Adrenal gland (tissue), 5 donors: Measurements from ENCODE around the gene NAIF1.

Source experiments
- CTCF ChIP-seq, 6 experiments: fragments of 450-650 bp in 4 of 6; fragments of 200-600 bp in 2 of 6; sonication (generic) in 1 of 6; IDR thresholded peaks; 1 replicate in 5 of 6; 2 replicates in 1 of 6; pipeline versions ENCODE4 v1.5.1 to v1.8.0; 2016 to 2021; ENCODE audit warnings: antibody characterized with exemption in 6 of 6, mild to moderate bottlenecking in 2 of 6, moderate library complexity in 1 of 6
- POLR2A ChIP-seq, 2 donors: fragments of 450-650 bp; IDR thresholded peaks; one replicate each; pipeline ENCODE4 v1.6.1; 2017; ENCODE audit warnings: antibody characterized with exemption in 2 of 2, mild to moderate bottlenecking in 2 of 2, moderate library complexity in 1 of 2
- donor health status: DM: no; HTN: no; CAD: no.

DNA sequence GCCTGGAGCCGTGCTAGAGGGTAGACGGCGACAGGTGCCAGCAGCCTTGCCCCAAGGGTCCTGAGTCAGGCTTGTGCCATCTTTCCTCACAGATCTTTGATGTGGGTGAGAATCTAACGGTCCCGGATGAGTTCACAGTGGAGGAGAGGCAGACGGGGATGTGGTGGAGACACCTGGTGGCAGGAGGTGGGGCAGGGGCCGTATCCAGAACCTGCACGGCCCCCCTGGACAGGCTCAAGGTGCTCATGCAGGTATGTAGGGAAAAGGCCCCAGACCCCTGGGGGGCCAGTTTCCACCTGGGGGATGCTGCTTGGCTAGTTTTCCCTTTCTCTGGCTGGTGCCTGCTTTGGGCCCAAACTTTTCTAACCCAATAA is 36.5 kb upstream of the NAIF1 start:
- TF ChIP-seq CTCF (IDR thresholded peaks at IDR 0.05) (no peak), POLR2A (IDR thresholded peaks at IDR 0.05) (no peak)
